ENCODE results near the gene ACVR1. TPM values are rescaled to one million over a fixed set of nuclear protein-coding genes. Genes with fewer than 3 reads are reported as not detected.

Gene ACVR1
- total RNA-seq, 1 donor from 2014 or later = 28.9 TPM

DNA sequence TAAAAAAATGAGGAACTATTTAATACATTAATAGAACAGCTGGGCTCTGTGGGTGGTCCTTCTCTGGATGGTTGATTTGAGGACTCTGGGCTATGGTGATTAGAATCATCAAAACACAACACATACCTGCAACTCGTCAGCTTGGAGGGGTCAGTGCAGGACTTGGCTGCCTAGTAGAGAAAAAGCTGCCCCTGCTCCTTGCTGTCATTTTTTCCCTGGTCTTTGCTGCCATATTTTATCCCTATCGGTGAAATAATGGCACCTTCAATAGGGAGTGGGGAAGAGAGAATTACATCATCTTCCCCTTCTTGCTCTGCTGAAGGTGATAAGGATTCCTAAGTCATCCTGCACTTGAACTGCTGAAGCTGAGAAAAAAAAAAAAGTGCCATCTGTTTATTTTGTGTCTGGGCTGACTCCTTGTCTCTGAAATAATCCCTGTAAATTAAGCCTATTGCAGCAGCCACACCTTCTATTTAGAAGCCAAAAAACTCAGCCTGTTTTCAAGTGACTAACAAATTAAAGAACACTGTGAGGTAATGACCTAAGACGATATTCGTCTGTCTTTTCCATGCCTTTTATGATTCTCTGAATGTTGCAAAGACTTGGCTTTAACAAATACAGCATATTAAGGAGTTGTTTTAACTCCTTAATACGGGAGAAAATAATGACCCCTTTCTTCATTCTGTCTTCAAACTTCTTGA, 89.3 kb downstream of the ACVR1 start:
- no peak for DNase-seq
- intact Hi-C loops (cut with DNase I) = loop anchor here (10.0 kb wide), 1 partner anchor 48 kb away; no protein-coding TSS in a partner anchor
- ATAC-seq (ENCODE audit: poor library complexity) = no peak

GRCh38 chr2:157785866-157786662, 90.1 kb downstream of the ACVR1 start:
- DNase-seq (no peak), ATAC-seq (ENCODE audit: poor library complexity) (no peak)
- intact Hi-C loops (cut with DNase I) = loop anchor here (10.0 kb wide), 1 partner anchor 49 kb away; no protein-coding TSS in a partner anchor

- no peak for ATAC-seq (ENCODE audit: poor library complexity)
- no peak for DNase-seq
- intact Hi-C loops (cut with DNase I) = loop anchor here (10.0 kb wide), 1 partner anchor 50 kb away; no protein-coding TSS in a partner anchor
These were observed 90.9 kb downstream of the ACVR1 start for GRCh38 chr2:157785200-157785599.

DNA sequence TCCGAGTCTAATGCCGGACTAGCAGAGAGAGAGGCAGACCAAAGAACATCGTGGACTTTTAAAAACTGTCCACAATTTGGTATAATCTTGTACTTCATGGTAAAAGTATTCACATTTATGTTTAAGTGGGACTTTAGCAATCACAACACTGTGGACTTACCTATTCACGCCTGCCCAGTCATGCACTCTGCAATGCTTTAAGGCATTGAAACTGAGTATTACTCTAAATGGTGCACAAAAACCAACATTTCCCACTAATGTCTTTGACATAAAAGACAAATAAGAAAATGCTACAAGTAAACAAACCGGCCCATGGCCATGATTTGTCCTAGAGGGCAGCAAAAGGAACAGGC, 91.3 kb downstream of the ACVR1 start:
- intact Hi-C loops (cut with DNase I) = loop anchor here (5.0 to 10.0 kb wide), 2 partner anchors 50 to 93 kb away; partner anchors contain the start of gene ACVR1
- DNase-seq = no peak
- no peak for ATAC-seq (ENCODE audit: poor library complexity)

DNA sequence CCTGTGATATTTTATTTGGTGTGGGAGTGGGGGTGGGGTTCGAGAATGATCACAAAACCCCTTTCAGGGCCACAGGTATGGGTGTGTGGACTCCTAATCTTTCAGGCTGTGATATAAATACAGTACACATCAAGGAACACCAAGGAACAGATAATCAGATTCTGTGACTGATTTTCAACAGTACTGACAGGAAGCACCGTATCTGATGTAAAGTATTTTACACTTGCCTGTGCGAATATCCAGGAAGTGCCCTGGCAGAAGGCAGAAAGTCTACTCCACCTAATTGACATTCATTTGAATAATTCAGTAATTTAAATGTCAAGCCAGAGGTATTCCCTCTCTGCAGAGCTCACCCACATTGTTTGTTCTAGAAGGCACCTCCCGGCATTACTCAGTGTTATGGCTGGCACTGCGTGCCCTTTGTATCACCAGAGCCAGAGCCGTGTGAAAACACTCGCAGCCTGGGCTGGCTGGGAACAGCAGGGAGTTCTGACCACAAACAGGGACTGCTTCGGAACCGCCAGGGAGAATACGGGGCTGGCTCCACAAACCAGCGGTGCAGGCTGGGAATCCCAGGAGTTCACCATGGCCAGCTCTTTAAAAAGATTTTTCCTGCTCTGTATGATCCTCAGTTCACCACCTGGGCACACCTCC, 91.8 kb downstream of the ACVR1 start:
- DNase-seq (peak; percentile 63), ATAC-seq (ENCODE audit: poor library complexity) (peak; percentile 73)
- intact Hi-C loops (cut with DNase I) = loop anchor here (5.0 to 10.0 kb wide), 2 partner anchors 51 to 93 kb away; partner anchors contain the start of gene ACVR1

- intact Hi-C loops (cut with DNase I) = loop anchor here (5.0 to 10.0 kb wide), 2 partner anchors 52 to 94 kb away; partner anchors contain the start of gene ACVR1
- no peak for DNase-seq
- no peak for ATAC-seq (ENCODE audit: poor library complexity)
These were observed 92.9 kb downstream of the ACVR1 start for GRCh38 chr2:157783245-157783644.

GRCh38 chr2:157782057-157782845, 93.9 kb downstream of the ACVR1 start:
- peak; percentile 66 for ATAC-seq (ENCODE audit: poor library complexity)
- intact Hi-C loops (cut with DNase I) = loop anchor here (5.0 to 10.0 kb wide), 2 partner anchors 53 to 95 kb away; partner anchors contain the start of gene ACVR1

GRCh38 chr2:157780211-157780610, 95.9 kb downstream of the ACVR1 start:
- no peak for DNase-seq
- intact Hi-C loops (cut with DNase I) = loop anchor here (5.0 to 10.0 kb wide), 2 partner anchors 55 to 97 kb away; partner anchors contain the start of gene ACVR1
- no peak for ATAC-seq (ENCODE audit: poor library complexity)

More at GRCh38 chr2:157782057-157782845, 93.9 kb downstream of the ACVR1 start:
- no peak for DNase-seq

- intact Hi-C loops (cut with DNase I) = loop anchor here (5.0 to 10.0 kb wide), 3 partner anchors 55 to 275 kb away; partner anchors contain the start of gene ACVR1
These were observed 96.3 kb downstream of the ACVR1 start for GRCh38 chr2:157779794-157780193.

GRCh38 chr2:157777427-157777826, 98.7 kb downstream of the ACVR1 start:
- intact Hi-C loops (cut with DNase I) = loop anchor here (10.0 kb wide), 1 partner anchor 273 kb away; no protein-coding TSS in a partner anchor
- DNase-seq = no peak
- ATAC-seq (ENCODE audit: poor library complexity) = no peak

More at GRCh38 chr2:157779794-157780193, 96.3 kb downstream of the ACVR1 start:
- DNase-seq = no peak
- ATAC-seq (ENCODE audit: poor library complexity) = no peak

DNA sequence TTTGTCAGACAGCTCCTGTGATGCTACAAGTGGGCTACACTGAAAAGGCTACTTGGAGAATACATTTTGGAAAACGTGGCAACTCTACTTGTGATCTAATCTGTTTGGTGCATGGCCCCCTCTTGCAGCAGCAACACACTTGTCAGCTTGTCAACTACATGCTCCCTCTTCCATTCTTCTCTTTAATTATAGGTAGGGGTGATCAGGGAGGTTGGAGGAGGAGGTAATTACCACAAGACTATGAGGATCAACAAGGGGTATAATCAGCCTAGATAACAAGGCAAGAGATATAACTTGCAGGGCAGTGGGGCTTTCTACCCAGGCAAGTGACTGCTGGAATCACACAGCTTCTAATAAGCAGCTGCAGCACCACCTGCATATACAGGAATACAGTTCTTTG, 104.9 kb downstream of the ACVR1 start:
- intact Hi-C loops (cut with DNase I) = loop anchor here (10.0 kb wide), 1 partner anchor 266 kb away; no protein-coding TSS in a partner anchor
- DNase-seq (no peak), ATAC-seq (ENCODE audit: poor library complexity) (no peak)

- intact Hi-C loops (cut with DNase I) = loop anchor here (10.0 kb wide), 1 partner anchor 265 kb away; no protein-coding TSS in a partner anchor
- no peak for DNase-seq
These were observed 106.3 kb downstream of the ACVR1 start for GRCh38 chr2:157769856-157770255.

GRCh38 chr2:157764386-157764785, 111.7 kb downstream of the ACVR1 start:
- intact Hi-C loops (cut with DNase I) = no loop called here
- ATAC-seq (ENCODE audit: poor library complexity) (no peak), DNase-seq (no peak)

More at GRCh38 chr2:157769856-157770255, 106.3 kb downstream of the ACVR1 start:
- no peak for ATAC-seq (ENCODE audit: poor library complexity)

DNA sequence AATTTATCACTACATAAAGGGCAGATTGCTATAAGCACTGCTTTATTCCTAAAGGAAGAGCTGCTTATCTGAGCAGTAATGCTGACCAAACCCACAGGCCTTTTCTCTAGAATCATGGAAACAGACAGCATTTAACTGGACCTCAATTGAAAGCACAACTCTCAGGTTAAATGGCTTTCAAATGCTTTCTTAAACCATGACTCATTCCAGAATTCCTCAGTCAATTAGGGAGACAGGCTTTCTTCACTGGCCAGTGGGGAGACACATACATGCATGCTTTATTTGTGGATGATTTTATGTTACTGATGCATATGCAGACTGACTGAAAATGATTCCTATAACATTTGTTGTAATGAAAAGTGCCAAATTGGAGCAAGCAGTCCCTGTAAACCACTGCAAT, 114.6 kb downstream of the ACVR1 start:
- intact Hi-C loops (cut with DNase I) = no loop called here

GRCh38 chr2:157760949-157761348, 115.2 kb downstream of the ACVR1 start:
- intact Hi-C loops (cut with DNase I) = no loop called here
- DNase-seq = no peak
- ATAC-seq (ENCODE audit: poor library complexity) = no peak

More for the DNA sequence above, 114.6 kb downstream of the ACVR1 start:
- no peak for ATAC-seq (ENCODE audit: poor library complexity)
- no peak for DNase-seq

- ATAC-seq (ENCODE audit: poor library complexity) (no peak), DNase-seq (no peak)
- intact Hi-C loops (cut with DNase I) = no loop called here
These were observed 116.3 kb downstream of the ACVR1 start for GRCh38 chr2:157759855-157760254.

GRCh38 chr2:157758586-157758985, 117.5 kb downstream of the ACVR1 start:
- ATAC-seq (ENCODE audit: poor library complexity) = no peak
- no peak for DNase-seq
- intact Hi-C loops (cut with DNase I) = no loop called here

GRCh38 chr2:157757500-157757899, 118.6 kb downstream of the ACVR1 start:
- ATAC-seq (ENCODE audit: poor library complexity) (no peak), DNase-seq (no peak)
- intact Hi-C loops (cut with DNase I) = no loop called here
